Lung (tissue), 12 donors: ENCODE results near the gene RSRC1. TPM values are rescaled to one million over a fixed set of nuclear protein-coding genes. Genes with fewer than 3 reads are reported as not detected.

Experiments used
- ATAC-seq: fragments of 200-7000 bp; cut with Tn5 transposase; one replicate; pipeline ENCODE4 v1.9.1; 2020; ENCODE audit warnings: moderate number of reproducible peaks; ENCODE audit not compliant: insufficient read depth, low FRiP score
- DNase-seq, 3 donors: peaks; one replicate each; pipeline ENCODE4 v3.0.0-alpha.2; 2013 to 2017
- H3K27ac ChIP-seq, 2 donors: one replicate each; pipeline ENCODE4 v1.5.1; 2013; ENCODE audit warnings: mild to moderate bottlenecking in 2 of 2, moderate library complexity in 2 of 2, control low read depth in 1 of 2, inconsistent platforms in 1 of 2, low read depth in 1 of 2, low read length in 1 of 2
- H3K27me3 ChIP-seq, 3 donors: one replicate each; pipeline ENCODE4 v1.5.1; 2013; ENCODE audit warnings: low read length in 2 of 3; ENCODE audit not compliant: control insufficient read depth in 3 of 3, insufficient read depth in 3 of 3
- H3K36me3 ChIP-seq, 4 donors: one replicate each; pipeline ENCODE4 v1.5.1; 2013; ENCODE audit warnings: low read length in 4 of 4, mild to moderate bottlenecking in 1 of 4, moderate library complexity in 1 of 4; ENCODE audit not compliant: control insufficient read depth in 4 of 4, insufficient read depth in 4 of 4
- H3K4me1 ChIP-seq, 5 donors: one replicate each; pipeline ENCODE4 v1.5.1; 2013; ENCODE audit warnings: low read length in 5 of 5, mild to moderate bottlenecking in 2 of 5, moderate library complexity in 1 of 5; ENCODE audit not compliant: control insufficient read depth in 5 of 5, insufficient read depth in 5 of 5
- H3K4me3 ChIP-seq: one replicate; pipeline ENCODE4 v1.5.1; 2013; ENCODE audit warnings: mild to moderate bottlenecking, control low read depth, moderate library complexity
- H3K9ac ChIP-seq, 2 donors: one replicate each; pipeline ENCODE4 v1.5.1; 2013; ENCODE audit warnings: low read length in 2 of 2, control low read depth in 1 of 2; ENCODE audit not compliant: insufficient read depth in 1 of 2
- H3K9me3 ChIP-seq, 4 donors: one replicate each; pipeline ENCODE4 v1.5.1; 2013; ENCODE audit warnings: low read length in 3 of 4, mild to moderate bottlenecking in 1 of 4, moderate library complexity in 1 of 4; ENCODE audit not compliant: control insufficient read depth in 4 of 4, insufficient read depth in 3 of 4
- WGBS, 2 donors: extraction: QIAGEN DNeasy Blood & Tissue Kit; methylation state at CpG; one replicate each; pipeline ENCODE4 v1.1.7; 2013; 5-methylcytosine and 5-hydroxymethylcytosine counted together
- polyA plus RNA-seq, 2 donors: library from polyadenylated mRNA; stranded (reverse); fragments of 200-250 nt; gene quantifications; one replicate each; pipeline ENCODE4 v1.2.1, GENCODE V29; 2013
- total RNA-seq, 2 donors: library from RNA; depleted of rRNA in 1 of 2; stranded (reverse); fragments of >200 nt in 1 of 2; gene quantifications; one replicate each; pipeline ENCODE4 v1.2.1, GENCODE V29; 2014 to 2021
- TF ChIP-seq, protein P1 (sequence below): IDR thresholded peaks from 2 replicates; pipeline ENCODE4 v1.5.1; 2012; ENCODE audit warnings: mild to moderate bottlenecking; ENCODE audit errors: control extremely low read depth, extremely low read depth
- donor health status: control.
- donor health status: control.
- donor health status: Bipolar disorder and iron deficiency.
- donor health status: healthy.
- donor health status: DM: yes; HTN: yes; CAD: no.

The RSRC1 gene
- total and polyA plus RNA-seq, 4 donors: 9.1 to 53.5 (median 17.0) TPM

DNA sequence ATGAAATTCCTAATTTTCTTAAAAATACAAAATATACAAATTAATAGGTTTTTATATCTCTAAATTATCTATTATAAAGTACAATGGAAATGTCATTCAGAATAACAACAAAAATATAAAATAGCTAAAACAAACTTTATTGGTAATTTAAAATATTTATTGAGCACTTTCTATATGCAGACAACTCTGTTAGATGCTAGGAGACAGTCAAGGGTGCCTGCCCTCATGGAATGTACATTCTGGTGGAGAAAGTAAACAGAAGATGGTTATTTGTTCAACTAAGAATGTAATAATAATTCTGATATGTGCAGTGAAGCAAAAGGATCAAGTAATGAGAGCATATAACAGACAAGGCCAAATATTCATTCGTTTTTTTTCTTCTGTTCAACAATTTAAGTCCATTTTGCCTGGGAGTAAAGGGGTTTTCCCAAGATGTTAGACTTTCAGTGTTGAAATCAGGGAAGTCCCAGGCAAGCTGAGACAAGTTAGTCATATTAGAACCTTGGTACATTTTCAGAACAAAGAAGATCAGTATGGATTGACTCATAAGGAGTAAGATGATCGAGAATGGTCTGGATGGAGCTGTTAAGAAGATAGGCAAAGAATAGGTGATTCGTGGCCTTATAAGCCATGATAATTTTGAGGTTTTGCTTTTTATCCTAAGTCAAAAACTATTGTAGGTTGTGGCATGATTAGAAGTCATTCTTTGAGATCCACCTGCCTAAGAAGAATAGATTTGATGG is 310.9 kb downstream of the RSRC1 start:
- TF ChIP-seq, protein P1, sequence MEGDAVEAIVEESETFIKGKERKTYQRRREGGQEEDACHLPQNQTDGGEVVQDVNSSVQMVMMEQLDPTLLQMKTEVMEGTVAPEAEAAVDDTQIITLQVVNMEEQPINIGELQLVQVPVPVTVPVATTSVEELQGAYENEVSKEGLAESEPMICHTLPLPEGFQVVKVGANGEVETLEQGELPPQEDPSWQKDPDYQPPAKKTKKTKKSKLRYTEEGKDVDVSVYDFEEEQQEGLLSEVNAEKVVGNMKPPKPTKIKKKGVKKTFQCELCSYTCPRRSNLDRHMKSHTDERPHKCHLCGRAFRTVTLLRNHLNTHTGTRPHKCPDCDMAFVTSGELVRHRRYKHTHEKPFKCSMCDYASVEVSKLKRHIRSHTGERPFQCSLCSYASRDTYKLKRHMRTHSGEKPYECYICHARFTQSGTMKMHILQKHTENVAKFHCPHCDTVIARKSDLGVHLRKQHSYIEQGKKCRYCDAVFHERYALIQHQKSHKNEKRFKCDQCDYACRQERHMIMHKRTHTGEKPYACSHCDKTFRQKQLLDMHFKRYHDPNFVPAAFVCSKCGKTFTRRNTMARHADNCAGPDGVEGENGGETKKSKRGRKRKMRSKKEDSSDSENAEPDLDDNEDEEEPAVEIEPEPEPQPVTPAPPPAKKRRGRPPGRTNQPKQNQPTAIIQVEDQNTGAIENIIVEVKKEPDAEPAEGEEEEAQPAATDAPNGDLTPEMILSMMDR: no peak
- 84 to 91% methylated on average over 3 of the region's 3 CpGs for WGBS, 2 donors

DNA sequence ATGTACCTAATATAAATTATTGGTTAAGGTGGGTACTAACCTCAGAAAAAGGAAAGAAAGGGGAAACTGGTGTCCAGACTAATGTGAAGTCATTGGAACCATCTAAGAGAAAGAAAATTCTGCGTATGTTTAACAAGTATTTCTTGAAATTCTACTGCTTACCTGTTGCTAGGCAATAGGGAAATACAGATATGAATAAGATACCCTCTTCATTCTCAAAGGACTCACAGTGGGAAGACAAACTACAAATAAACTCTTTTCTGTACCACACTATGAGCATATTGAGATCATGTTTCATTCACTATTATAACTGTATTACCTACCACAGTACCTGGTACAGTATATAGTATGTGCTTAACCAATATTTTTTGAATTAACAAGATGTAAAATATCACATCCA is 320.6 kb downstream of the RSRC1 start:
- 89 to 92% methylated on average over 1 of the region's 1 CpG for WGBS, 2 donors
- H3K4me3 ChIP-seq: no peak overlapping the region
- TF ChIP-seq, protein P1: no peak
- ATAC-seq: no peak
- no peak overlapping the region for H3K27ac ChIP-seq
- no peak for DNase-seq
- no peaks in the 10 kb centered on the region for H3K27me3 ChIP-seq
- H3K4me1 ChIP-seq: no peaks in the 10 kb centered on the region
- no peaks in the 10 kb centered on the region for H3K9me3 ChIP-seq
- H3K36me3 ChIP-seq: no peaks in the 10 kb centered on the region
- no peak overlapping the region for H3K9ac ChIP-seq

More for the DNA sequence above, 310.9 kb downstream of the RSRC1 start:
- no peak overlapping the region for H3K27ac ChIP-seq
- no peaks in the 10 kb centered on the region for H3K36me3 ChIP-seq
- H3K4me1 ChIP-seq: no peaks in the 10 kb centered on the region
- H3K4me3 ChIP-seq: no peak overlapping the region
- DNase-seq (no peak), ATAC-seq (no peak)
- H3K9me3 ChIP-seq: no peaks in the 10 kb centered on the region
- H3K27me3 ChIP-seq: no peaks in the 10 kb centered on the region
- H3K9ac ChIP-seq: no peak overlapping the region

DNA sequence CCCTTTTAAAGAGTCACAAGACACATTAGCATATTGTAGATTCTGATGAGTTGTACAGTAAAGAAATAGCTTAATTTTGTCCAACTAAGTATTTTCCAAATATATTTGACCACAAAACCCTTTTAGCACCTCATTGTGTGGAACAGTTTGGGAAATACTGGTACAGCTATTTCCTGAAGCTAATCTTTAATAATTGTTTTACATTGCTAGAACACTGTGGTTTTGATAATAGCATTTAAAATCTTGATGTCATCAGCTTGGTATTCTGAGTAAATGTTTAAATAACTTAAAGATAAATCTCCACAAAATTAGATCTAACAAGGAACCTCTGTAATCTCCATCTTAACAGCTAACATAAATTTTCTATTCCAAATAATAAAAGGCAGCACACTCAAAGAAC is 321.1 kb downstream of the RSRC1 start:
- no peak for ATAC-seq
- H3K27ac ChIP-seq: no peak overlapping the region
- H3K36me3 ChIP-seq: no peaks in the 10 kb centered on the region
- H3K4me1 ChIP-seq: no peaks in the 10 kb centered on the region
- no peak overlapping the region for H3K4me3 ChIP-seq
- H3K9ac ChIP-seq: no peak overlapping the region
- no peak for DNase-seq
- TF ChIP-seq, protein P1: no peak
- H3K27me3 ChIP-seq: no peaks in the 10 kb centered on the region
- H3K9me3 ChIP-seq: no peaks in the 10 kb centered on the region

GRCh38 chr3:158431829-158432228 is 321.9 kb downstream of the RSRC1 start:
- H3K27ac ChIP-seq: no peak overlapping the region
- H3K9ac ChIP-seq: no peak overlapping the region
- no peaks in the 10 kb centered on the region for H3K27me3 ChIP-seq
- no peak for DNase-seq
- no peak for ATAC-seq
- no peaks in the 10 kb centered on the region for H3K9me3 ChIP-seq
- H3K4me1 ChIP-seq: no peaks in the 10 kb centered on the region
- 96% methylated on average over 3 of the region's 3 CpGs for WGBS, 2 donors
- no peaks in the 10 kb centered on the region for H3K36me3 ChIP-seq
- TF ChIP-seq, protein P1: no peak
- H3K4me3 ChIP-seq: no peak overlapping the region
